ENCODE results near the gene CAMK1D. TPM values are rescaled to one million over a fixed set of nuclear protein-coding genes. Genes with fewer than 3 reads are reported as not detected.

CAMK1D gene
- polyA plus RNA-seq, 1 of the 3 experiments (the other 2 are of a cell fraction) = 4.1 TPM

DNA sequence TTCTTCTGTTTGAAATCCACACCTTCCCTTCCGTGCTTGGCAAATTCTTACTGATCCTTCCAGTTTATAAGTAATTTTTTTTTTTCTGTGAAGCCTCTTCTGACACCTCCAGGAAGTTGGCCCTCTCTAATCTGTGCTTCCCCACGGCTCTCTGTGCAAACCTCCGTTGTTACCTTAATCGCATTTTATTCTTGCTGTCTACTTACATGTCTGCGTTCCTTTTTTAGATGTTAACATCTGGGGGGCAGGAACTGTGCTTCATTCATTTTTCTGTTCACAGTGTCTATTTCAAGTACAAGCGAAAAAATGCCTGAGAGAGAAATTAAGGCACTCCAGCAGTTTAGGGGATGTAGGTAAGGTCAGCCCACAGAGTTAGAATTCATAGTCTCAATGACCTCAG lies 8.4 kb upstream of the CAMK1D start:
- Histone ChIP-seq H2AFZ (ENCODE audit: low read depth) (no peak overlapping the region), H3K27me3 (ENCODE audit: insufficient read depth) (no peaks in the 10 kb centered on the region), H3F3A (replicated peaks; ENCODE audit: insufficient read depth) (peaks cover 6% of the 10 kb centered on the region), H4K20me1 (ENCODE audit: insufficient read depth) (no peaks in the 10 kb centered on the region), H3K9me3 (no peaks in the 10 kb centered on the region), H3K36me3 (replicated peaks in 1 of 2; ENCODE audit: control insufficient read depth in 1 of 2, insufficient read depth in 2 of 2, low read length in 1 of 2) (no peaks in the 10 kb centered on the region), H3K4me3 (ENCODE audit: low read depth in 2 of 2, low read length in 1 of 2) (no peak overlapping the region), H3K9ac (no peak overlapping the region), H3K4me1 (ENCODE audit: control insufficient read depth in 1 of 2, insufficient read depth in 2 of 2, low read depth in 1 of 2, low read length in 1 of 2) (no peaks in the 10 kb centered on the region; a peak in 1 of 4 replicates), H3K79me2 (ENCODE audit: insufficient read depth) (no peaks in the 10 kb centered on the region), H3K27ac (ENCODE audit: low read depth in 2 of 2, low read length in 1 of 2) (no peak overlapping the region), H3K9me2 (no peaks in the 10 kb centered on the region), H3K4me2 (no peak overlapping the region)
- TF ChIP-seq, protein P1, sequence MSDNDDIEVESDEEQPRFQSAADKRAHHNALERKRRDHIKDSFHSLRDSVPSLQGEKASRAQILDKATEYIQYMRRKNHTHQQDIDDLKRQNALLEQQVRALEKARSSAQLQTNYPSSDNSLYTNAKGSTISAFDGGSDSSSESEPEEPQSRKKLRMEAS (IDR thresholded peaks at IDR 0.05; ENCODE audit: low read depth) = no peak
- TF ChIP-seq, protein P2, sequence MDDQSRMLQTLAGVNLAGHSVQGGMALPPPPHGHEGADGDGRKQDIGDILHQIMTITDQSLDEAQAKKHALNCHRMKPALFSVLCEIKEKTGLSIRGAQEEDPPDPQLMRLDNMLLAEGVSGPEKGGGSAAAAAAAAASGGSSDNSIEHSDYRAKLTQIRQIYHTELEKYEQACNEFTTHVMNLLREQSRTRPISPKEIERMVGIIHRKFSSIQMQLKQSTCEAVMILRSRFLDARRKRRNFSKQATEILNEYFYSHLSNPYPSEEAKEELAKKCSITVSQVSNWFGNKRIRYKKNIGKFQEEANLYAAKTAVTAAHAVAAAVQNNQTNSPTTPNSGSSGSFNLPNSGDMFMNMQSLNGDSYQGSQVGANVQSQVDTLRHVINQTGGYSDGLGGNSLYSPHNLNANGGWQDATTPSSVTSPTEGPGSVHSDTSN (IDR thresholded peaks at IDR 0.05) = no peak
- ChIA-PET CTCF (no interaction called here), POLR2A (no interaction called here)
- no peak for DNase-seq
- 88% methylated on average over 6 of the region's 6 CpGs for WGBS (ENCODE audit: low lambda C conversion rate)

DNA sequence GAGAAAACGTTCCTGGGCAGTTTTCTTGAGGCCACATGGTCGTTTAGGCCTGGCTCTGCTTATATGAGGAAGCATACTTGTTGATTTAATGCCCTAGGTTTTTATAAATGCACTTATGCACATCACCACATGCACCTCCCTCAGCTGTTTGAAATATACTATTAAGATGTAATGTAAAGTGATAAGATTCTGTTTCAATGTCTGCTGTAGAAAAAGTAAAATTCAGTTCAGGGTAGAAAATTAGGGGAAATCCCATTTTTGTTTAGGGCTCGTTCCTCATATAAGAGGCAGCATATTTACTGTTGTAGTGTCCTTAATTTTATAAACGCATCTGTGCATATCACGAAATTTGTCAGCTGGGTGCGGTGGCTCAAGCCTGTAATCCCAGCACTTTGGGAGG lies 7.8 kb upstream of the CAMK1D start:
- Histone ChIP-seq H3K9ac (no peak overlapping the region), H3K4me3 (ENCODE audit: low read depth in 2 of 2, low read length in 1 of 2) (no peak overlapping the region)

More for the DNA sequence above, 7.8 kb upstream of the CAMK1D start:
- Histone ChIP-seq H3K36me3 (replicated peaks in 1 of 2; ENCODE audit: control insufficient read depth in 1 of 2, insufficient read depth in 2 of 2, low read length in 1 of 2) (no peaks in the 10 kb centered on the region), H2AFZ (ENCODE audit: low read depth) (no peak overlapping the region), H3K9me3 (no peaks in the 10 kb centered on the region), H3F3A (replicated peaks; ENCODE audit: insufficient read depth) (peaks cover 6% of the 10 kb centered on the region), H3K79me2 (ENCODE audit: insufficient read depth) (no peaks in the 10 kb centered on the region), H3K4me1 (ENCODE audit: control insufficient read depth in 1 of 2, insufficient read depth in 2 of 2, low read depth in 1 of 2, low read length in 1 of 2) (no peaks in the 10 kb centered on the region; a peak in 1 of 4 replicates), H4K20me1 (ENCODE audit: insufficient read depth) (no peaks in the 10 kb centered on the region), H3K4me2 (no peak overlapping the region), H3K27me3 (ENCODE audit: insufficient read depth) (no peaks in the 10 kb centered on the region), H3K9me2 (no peaks in the 10 kb centered on the region), H3K27ac (ENCODE audit: low read depth in 2 of 2, low read length in 1 of 2) (no peak overlapping the region)
- DNase-seq = no peak
- WGBS (ENCODE audit: low lambda C conversion rate) = 81% methylated on average over 6 of the region's 6 CpGs
- CTCF ChIA-PET = no interaction called here
- TF ChIP-seq YY1 (IDR thresholded peaks at IDR 0.05; ENCODE audit: low read depth) = no peak
- no peak for TF ChIP-seq EP300 (IDR thresholded peaks at IDR 0.05; ENCODE audit: borderline replicate concordance in 1 of 2, low read depth in 1 of 2, low read length in 1 of 2)
- no peak for TF ChIP-seq ELF1 (IDR thresholded peaks at IDR 0.05)
- no peak for TF ChIP-seq MEF2A (IDR thresholded peaks at IDR 0.05; ENCODE audit: borderline replicate concordance, low read depth)
- TF ChIP-seq, protein P2 (IDR thresholded peaks at IDR 0.05) = no peak
- no peak for TF ChIP-seq TAF1 (IDR thresholded peaks at IDR 0.05; ENCODE audit: borderline replicate concordance, low read depth, low read length)
- TF ChIP-seq GATA2 (CRISPR knock-in tag; IDR thresholded peaks at IDR 0.05) = no peak
- TF ChIP-seq FOXM1 (IDR thresholded peaks at IDR 0.05; ENCODE audit: low read depth) = no peak
- no peak for TF ChIP-seq RFX5 (IDR thresholded peaks at IDR 0.05; ENCODE audit: low read length)
- TF ChIP-seq MXI1 (IDR thresholded peaks at IDR 0.05; ENCODE audit: low read depth, low read length) = no peak
- no peak for TF ChIP-seq TEAD4 (IDR thresholded peaks at IDR 0.05; ENCODE audit: borderline replicate concordance, insufficient read depth)
- TF ChIP-seq CHD2 (IDR thresholded peaks at IDR 0.05; ENCODE audit: low read length, partially characterized antibody) = no peak
- TF ChIP-seq, protein P1 (IDR thresholded peaks at IDR 0.05; ENCODE audit: low read depth) = no peak
- no peak for TF ChIP-seq SMC3 (IDR thresholded peaks at IDR 0.05; ENCODE audit: low read depth, low read length)
- TF ChIP-seq, protein P3, sequence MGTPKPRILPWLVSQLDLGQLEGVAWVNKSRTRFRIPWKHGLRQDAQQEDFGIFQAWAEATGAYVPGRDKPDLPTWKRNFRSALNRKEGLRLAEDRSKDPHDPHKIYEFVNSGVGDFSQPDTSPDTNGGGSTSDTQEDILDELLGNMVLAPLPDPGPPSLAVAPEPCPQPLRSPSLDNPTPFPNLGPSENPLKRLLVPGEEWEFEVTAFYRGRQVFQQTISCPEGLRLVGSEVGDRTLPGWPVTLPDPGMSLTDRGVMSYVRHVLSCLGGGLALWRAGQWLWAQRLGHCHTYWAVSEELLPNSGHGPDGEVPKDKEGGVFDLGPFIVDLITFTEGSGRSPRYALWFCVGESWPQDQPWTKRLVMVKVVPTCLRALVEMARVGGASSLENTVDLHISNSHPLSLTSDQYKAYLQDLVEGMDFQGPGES (IDR thresholded peaks at IDR 0.05; ENCODE audit: low read depth, low read length) = no peak
- no peak for TF ChIP-seq TCF12 (IDR thresholded peaks at IDR 0.05)
- TF ChIP-seq GABPA (IDR thresholded peaks at IDR 0.05; ENCODE audit: low read depth) = no peak
- no peak for TF ChIP-seq NRF1 (IDR thresholded peaks at IDR 0.05; ENCODE audit: low read depth, low read length)
- TF ChIP-seq, protein P4, sequence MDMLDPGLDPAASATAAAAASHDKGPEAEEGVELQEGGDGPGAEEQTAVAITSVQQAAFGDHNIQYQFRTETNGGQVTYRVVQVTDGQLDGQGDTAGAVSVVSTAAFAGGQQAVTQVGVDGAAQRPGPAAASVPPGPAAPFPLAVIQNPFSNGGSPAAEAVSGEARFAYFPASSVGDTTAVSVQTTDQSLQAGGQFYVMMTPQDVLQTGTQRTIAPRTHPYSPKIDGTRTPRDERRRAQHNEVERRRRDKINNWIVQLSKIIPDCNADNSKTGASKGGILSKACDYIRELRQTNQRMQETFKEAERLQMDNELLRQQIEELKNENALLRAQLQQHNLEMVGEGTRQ (IDR thresholded peaks at IDR 0.05; ENCODE audit: borderline replicate concordance, low read depth, low read length) = no peak
- POLR2A ChIA-PET = no interaction called here

All from SK-N-SH (cell line).